Measurements from ENCODE around the gene LYPD1. TPM values are rescaled to one million over a fixed set of nuclear protein-coding genes. Genes with fewer than 3 reads are reported as not detected.

LYPD1 gene
- total RNA-seq, 1 donor from 2014 or later: 0.13 TPM

DNA sequence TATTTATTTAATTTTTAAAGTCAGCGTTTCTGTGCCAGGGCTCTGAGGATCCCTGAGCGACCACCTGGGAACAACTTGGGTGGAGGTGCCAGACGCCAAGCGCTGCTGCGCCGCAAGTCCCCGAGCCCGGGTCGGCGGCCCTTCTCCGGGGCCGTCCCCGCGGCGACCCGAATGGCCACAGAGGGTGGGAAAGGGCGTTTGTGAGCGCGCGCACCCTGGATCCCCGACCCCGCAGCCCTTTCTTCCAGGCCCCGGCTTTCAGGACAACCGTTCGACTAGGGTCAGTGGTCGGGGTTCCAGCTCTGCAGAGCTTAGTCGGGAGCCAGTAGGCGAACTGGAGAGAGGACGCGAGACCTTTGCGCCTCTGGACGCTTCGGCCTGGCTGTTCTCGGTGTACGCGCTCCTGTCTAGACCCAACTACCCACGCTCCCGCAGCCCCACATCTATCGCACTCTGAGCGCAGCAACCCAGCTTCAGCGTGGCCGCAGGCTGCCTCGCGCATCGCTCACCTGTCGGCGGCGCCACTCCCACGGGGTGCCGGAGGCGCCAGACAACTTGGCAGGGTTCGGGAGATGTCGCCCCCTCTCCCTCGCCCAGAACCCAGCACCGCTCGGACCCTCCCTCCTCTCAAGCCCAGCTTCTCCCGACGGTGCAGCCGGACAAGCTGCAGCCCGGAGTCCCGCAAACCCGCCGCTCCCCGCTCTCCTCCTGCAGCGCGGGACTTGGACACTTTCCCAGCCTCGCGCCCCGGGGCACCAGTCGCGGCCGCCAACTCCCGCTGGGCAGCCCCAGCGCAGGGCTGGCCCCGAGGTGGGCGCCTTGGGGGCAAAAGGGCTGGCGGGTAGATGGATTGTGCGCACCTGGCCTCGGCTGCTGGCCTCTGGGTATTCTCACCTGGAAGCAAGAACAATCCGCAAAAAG is 758 bp downstream of the LYPD1 start:
- DNase-seq (ENCODE audit: low read depth in 2 of 2): peak in 1 of 2 donors; percentile 21

DNA sequence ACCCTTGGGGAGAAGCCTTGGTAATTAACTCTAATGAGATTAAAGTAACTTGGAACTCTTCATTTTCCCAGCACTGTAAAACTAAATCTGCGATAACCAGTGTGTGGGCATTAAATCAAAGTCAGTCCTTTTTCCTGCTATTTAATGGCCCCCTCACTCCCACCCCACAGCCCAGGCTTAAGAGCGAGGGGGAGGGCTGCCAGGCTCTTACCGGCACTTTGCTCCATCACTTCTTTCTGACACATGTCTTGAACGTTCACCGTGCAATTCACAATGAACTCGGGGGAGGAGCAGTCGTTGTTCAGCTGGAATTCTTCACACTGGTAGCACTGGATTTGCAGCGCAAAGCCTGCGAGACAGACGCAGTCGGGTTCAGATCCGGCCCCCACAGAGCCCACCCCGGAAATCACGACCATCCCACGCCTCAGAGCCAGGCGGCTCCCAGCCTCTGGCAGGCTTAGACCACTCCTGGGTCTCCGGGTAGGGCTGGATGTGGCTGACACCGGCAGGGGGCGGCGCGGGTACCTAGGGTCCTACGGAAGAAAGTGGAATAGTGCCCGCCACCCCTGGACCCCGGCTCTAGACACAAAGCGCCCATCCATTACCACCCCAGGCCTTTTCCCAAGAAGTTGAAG is 1.7 kb downstream of the LYPD1 start:
- DNase-seq (ENCODE audit: low read depth in 2 of 2): peak in 1 of 2 donors; percentile 23

DNA sequence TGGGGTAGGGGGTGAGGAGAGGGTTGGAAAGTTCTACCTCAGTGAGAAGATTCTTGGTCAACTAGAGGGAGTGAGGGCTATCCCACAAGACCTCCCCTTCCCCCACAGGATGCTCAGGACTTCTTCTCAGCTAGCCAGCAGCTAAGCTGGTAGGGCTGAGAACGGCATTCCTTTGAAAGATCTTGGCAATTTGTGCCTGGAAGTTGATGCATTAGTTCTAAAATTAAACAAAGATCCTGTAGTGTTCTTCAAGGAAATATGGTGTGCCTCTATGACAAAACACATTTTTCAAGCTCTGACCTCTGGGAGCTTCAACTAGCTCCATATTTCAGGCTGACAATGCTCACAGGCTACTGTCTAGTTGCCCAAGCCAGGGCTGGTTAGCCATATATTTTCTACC is 2.3 kb downstream of the LYPD1 start:
- no peak for DNase-seq (ENCODE audit: low read depth in 2 of 2)

DNA sequence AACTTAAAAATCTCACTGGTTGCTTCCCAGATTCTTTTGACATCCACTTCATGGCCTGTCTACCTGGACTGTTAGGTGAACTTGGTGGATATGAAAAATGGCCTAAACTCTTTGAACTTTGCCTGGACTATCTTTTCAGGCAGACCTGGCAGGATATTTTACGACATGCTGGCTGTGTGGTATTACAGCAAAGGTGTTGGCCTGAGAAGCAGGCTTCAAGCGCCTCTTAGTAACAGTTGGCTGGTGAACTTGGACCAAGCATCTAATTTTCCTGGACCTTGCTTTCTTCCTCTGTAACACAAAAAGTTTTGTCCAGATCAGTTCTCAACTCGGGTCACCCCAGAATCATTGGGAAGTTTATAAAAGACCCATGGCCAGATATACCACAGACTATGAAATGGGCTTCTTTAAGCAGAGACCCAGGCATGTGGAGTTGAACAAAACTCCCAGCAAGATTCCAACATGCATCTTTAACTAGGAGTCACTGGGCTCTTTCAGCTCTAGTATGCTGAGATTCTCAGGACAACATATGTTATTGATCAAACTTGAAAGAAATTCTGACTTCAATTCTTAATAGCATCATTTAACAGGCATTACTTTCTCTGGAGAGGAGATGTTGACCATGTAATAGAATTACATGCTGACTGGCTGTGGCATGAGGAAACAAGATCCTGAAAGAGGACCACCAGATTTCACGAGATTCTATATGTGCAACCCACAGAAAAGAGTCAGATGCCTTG is 4.4 kb downstream of the LYPD1 start:
- DNase-seq (ENCODE audit: low read depth in 2 of 2): no peak

DNA sequence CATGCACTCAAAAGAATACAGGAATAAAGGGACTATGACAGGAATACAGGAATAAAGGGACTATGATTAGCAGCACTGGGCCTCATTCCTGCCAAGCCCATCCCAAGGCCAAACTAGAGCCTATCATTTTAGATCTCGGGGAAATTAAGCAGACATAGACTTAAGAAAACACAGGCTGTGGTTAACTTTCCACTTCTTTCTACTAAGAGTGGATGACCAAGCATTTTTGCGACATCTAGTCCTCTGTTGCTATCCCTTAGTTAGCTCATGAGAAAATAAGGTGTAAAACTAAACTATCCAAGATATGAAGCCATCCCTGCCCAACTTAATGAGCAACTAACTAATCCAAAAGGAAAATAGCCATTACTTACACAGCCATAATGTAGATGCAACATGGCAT is 5.9 kb downstream of the LYPD1 start:
- no peak for DNase-seq (ENCODE audit: low read depth in 2 of 2)

DNA sequence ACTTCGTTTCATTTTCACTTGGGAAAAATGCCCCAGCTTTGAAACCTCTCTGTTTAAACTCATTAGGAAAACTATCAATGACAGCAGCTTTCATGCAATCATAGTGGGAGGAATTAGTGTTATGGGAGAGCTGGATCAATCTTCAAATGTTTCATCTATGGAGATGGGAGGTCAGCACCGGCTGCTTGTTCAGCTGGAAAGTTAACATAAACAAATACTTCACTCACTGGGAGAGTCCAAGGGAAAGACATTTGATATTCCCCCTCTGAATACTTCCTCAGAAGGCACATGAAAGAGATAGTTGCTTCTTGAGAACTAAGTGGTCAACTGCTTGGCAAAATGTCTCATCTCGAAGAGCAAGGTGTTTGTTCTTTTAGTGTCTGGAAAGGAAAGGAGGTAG is 7.3 kb downstream of the LYPD1 start:
- peak in 1 of 2 donors; percentile 6 for DNase-seq (ENCODE audit: low read depth in 2 of 2)

DNA sequence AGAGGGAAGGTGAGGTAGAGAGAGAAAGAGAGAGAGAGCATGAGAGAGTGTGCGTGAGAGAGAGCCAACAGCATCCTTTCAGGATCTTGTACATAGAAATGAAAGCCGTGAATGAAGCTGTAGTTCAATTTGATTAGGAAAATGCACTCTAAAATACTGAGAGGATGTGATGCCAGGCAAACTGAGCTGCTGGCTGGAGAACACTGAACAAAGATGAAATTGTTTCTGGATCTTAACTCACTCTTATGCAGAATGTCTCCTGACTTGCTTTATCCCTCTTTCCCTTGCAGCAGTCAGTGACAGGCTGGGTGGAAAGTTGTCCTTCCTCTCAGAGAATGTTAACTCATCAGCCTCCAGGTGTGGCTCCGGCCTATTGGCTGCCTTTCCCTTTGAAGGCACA is 10.7 kb downstream of the LYPD1 start:
- DNase-seq (ENCODE audit: low read depth in 2 of 2): no peak

DNA sequence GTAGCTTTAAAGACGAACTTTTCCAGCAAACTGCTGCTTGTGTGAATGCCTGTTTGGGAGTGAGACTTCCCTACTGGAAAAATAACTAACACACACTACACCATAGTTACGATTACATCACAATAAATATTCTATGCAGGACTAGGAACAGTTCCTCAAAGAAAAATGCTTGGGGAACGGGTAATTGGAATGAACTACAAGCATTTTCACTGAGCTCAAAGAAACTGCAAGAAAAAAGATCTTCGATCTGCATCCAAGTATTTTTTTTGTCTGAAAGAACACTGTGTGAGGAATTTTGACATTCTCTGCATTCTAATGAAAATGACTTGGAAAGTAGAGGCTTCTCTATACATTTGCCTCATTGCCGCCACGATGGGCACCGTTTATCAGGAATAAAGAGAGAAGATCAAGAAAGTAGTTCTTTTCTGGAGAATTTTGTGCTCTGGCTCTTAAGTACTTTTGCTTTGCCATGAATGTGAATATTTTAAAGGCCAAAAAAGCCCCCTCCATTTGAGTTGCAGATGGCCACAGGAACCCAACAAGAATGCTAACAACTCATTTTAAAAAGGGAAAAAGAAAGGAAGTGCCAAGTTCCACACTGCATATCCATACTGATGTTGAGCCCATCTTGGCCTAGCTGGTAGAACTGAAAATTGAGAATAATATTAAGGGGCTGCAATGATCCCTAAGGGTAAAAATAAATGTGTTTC is 13.6 kb downstream of the LYPD1 start:
- no peak for DNase-seq (ENCODE audit: low read depth in 2 of 2)

DNA sequence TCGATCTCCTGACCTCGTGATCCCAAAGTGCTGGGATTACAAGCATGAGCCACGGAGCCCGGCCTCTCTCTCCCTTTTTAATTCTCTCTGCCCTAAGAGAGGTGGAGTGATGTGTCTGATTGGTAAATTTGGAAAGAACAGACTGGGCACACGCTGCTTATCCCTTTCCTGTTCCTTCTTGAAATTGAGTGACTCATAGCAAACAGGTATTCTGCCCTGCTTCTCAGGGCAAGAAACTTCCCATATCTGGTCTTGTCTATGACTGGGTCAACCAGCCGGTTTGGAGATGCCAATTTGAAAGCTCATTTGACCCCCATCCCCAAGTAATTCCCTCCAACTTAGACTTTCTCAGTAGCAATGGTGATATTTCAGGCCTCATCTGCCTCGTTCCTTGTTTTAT is 15.0 kb downstream of the LYPD1 start:
- DNase-seq (ENCODE audit: low read depth in 2 of 2): no peak

DNA sequence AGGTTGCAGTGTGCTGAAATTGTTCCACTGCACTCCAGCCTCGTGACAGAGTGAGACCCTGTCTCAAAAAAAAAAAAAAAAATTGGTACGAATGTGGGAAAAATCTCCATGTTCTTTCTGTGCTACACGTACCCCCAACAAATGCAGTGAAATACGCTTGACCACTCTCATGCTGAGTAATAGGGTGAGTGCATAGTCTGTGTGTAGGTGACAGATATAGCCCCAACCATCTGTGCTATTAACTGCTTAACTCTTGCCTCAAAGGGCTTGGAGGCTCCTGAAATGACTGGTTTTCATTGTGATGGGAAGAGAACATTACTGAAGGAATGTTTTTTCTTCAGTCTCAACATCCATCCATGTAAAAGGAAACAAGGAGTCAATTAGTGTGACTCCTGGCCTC is 15.7 kb downstream of the LYPD1 start:
- DNase-seq (ENCODE audit: low read depth in 2 of 2): no peak

DNA sequence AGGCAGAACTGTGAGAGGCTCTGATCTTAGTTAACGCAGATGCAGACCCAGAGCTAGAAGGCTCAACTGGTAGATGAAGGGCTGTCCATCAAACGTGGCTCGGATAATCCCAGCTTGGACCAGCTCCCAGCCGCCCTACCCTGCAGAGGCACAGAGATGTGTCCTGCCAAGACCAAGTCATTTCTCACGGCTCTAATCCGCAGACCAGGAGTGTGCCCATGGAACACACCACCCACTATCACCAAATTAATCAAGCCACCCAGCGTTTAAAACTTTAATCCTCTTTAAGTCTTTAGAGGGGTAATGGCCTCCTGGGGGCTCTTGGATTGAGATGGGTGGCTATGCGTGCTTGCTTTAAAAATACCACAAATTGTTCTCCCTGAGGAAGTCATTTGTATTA is 17.5 kb downstream of the LYPD1 start:
- DNase-seq (ENCODE audit: low read depth in 2 of 2): no peak

DNA sequence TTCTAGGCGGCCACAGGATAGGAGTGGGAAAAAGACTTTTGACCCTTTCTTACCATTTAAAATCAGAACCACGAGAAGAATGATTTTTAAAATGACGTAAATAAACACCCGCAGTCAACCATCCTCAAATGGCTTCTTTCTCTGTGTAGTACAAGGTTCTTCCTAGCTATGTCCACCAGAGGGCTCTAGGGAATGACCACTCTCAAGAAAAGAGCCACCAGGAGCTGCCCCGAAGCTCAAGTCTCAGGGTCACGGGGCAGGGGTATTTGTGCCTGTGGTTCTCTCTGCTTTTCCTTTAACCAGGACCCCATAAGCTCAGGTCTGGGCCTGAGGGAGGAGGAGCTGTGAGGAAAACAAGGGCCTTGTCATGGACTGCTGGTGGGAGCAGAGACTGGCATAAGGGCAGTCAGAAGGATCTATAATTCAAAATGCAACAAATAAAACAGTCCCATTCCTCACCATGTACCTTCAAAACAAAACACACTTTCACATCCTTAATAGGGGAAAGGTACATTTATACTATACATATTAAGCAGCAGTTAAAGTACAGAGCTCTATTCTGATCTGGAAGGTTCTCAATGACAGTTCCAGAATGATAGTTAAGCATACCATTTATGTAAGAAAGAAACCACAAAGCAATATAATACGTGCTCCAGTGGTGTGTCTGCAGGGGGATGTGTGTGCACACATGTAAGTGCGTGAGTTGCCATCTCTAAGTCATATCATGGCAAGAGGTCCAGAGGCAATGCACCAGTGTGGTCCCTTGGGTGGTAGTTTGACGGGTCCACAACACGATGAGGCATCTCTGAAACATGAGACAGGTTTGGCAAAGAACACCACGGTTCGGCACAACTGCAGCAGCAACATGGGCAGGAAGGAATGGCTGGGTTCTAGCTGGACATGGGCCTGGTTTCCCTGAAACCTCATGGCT is 18.6 kb downstream of the LYPD1 start:
- no peak for DNase-seq (ENCODE audit: low read depth in 2 of 2)

DNA sequence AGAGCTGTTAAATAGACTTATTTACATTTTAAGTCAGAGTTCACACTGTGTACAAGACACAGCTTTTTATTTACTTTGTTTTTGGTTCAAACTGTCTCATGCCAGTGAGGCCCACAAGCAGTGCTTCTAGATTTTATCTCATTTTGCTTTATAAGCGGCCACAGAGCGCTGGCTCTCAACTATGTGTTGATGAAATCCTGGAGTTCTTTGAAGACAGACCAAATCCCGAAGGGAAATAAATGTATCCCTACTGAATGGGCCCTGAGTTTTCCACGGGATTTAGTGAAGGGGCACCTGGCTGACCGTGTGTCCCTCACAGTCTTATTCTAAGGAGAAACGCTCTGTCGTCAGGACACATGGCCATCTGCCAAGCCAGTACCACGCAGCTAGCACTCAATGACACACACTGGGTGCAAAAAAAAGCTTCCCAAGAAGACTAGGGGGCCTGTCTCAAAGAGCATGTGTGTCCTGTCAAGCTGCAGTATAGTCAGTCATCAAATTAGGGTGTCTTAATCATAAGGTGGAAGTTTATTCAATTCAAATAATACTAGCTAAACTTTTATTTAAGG is 23.4 kb downstream of the LYPD1 start:
- DNase-seq (ENCODE audit: low read depth in 2 of 2): no peak

DNA sequence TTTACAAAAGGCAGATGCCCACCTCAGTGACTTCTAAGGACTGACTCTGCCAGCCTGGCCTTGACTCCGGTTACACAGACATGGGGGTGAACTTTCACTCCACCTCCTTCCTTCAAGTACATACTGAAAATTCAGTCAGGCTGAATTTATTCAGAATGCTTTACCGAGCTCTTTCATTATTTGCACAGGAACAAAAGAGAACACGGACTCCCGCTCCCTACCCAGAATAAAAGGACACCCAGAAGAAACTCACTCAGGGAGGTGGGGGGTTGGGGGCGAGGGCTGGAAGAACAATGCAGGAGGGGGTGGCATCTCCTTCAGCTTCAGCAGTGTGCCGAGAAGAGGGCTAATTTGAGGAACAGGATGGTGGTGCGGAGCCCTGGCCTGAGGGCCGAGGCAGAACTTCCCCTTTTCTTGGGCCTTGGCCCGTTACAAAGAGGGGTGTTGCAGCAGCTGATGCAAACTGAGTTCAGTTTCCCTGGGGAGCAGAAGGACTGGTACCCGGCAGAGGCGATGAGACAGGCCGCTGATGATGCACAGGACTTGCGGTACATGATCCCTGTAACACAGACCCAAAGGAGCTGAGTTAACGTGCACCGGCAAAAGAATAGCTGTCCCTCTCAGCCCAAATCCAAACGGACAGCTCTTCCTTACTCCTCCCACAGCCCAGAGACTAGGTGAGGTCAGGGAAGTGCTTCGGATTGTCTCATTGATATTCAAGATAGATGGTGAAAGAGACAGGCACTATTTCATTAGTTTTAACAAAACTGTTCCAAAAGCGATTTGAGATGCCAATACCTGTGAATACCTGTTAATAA is 24.1 kb downstream of the LYPD1 start:
- DNase-seq (ENCODE audit: low read depth in 2 of 2): no peak

DNA sequence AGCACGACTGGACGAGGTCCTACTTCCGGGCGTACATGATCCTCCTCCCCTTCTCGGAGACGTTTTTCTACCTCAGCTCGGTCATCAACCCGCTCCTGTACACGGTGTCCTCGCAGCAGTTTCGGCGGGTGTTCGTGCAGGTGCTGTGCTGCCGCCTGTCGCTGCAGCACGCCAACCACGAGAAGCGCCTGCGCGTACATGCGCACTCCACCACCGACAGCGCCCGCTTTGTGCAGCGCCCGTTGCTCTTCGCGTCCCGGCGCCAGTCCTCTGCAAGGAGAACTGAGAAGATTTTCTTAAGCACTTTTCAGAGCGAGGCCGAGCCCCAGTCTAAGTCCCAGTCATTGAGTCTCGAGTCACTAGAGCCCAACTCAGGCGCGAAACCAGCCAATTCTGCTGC is 24.8 kb downstream of the LYPD1 start:
- no peak for DNase-seq (ENCODE audit: low read depth in 2 of 2)

DNA sequence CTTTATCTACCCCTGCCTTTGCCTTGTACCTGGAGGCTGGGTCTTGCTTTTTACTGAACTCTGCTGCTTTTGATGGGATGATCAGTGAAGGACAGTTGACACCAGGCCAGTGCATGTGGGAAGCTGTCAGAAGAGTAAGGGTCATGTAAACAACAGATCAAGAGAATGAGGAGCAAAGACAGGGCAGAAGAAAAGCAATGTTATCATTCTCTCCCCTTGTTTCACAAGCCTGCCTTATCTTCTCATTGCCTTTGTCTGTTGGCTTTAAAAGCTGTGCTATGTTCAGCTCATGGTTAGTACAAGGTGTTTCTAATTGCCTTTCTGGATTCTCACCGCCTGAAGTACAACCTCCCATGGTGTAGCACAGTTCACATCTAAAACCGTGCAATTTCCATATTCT is 27.6 kb downstream of the LYPD1 start:
- DNase-seq (ENCODE audit: low read depth in 2 of 2): no peak

DNA sequence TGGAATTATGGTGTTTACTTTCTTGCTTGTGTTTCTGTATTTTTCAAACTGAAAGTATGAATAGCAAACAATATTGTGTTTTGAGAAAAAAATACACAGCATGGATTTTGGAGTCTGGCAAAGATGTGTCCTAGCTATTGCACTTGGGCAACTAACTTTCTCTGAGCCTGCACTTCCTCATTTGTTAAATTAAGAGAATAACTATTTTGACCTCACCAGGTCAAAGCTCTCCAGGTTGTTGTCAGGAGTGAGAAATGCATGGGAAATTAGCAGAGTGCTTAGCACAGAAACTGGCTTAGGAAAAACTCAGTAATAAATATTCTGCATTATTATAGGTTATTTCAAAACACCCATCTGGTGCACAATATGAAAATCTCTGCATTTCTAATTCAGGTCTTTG is 28.2 kb downstream of the LYPD1 start:
- DNase-seq (ENCODE audit: low read depth in 2 of 2): no peak

DNA sequence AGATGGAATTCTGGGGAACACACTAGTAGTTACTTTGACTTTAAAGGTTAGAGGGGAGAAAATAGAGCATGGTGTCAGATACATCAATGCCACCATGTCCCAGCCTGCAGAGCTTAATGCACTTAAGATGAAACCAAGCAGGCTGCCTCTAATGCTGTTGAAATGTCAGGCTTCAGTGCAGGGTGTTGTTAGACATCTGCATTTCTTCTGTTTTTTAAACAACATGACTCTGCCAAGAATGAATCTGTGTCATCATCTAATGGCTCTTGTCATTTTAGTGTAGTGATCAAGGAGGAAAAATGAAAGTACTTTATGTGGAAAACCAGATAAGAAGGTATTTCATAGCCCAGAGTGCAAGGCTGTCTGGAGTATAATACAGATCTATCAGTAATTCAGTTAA is 29.9 kb downstream of the LYPD1 start:
- DNase-seq (ENCODE audit: low read depth in 2 of 2): no peak

DNA sequence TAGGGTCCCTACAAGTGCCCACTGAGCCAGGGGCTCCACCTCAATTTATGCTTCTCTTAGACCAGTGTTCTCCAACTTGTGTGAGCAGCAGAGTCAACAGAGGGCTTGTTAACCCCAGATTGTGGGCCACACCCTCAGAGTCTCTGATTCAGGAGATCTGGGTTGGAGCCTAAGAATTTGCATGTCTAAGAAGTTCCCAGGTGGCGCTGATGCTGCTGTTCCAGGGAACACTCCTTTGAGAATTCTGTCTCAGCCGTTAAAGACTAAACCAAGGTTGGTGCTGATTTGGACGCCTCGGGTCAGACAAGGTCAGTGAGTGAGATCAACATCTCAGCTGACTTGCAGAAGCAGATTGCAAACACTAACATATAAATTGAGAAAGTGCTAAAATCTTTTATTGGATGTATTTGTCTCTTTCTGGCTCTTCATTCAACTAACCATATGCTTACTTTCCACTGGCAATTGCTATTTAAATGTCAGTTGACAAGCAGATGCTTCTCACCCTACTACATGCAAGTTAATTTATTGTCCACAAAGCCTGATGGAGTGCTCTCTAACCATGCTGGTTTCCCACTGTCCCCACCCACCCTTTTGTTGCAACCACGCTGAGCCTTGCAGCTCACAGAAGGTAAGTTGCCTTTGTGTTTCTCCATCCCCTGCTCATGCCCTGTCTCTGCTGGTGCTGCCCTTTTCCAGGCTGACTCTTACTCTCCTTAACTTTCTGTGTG is 31.5 kb downstream of the LYPD1 start:
- no peak for DNase-seq (ENCODE audit: low read depth in 2 of 2)

Data from dermis microvascular lymphatic vessel endothelial cell (primary cell).